Spleen (tissue), 11 donors: ENCODE data around the gene IBA57. TPM values are rescaled to one million over a fixed set of nuclear protein-coding genes. Genes with fewer than 3 reads are reported as not detected.

ENCODE experiments used
- DNase-seq: peaks from one replicate; pipeline ENCODE4 v3.0.0-alpha.2; 2020
- H3K27ac ChIP-seq, 8 donors: fragments of 200-600 bp; sonication (generic) in 7 of 8; 1 replicate in 4 of 8; 2 replicates in 4 of 8; pipeline versions ENCODE4 v1.5.0 to v1.8.0; 2016 to 2021; ENCODE audit warnings: inconsistent platforms in 4 of 8, mild to moderate bottlenecking in 4 of 8, moderate library complexity in 1 of 8
- H3K27me3 ChIP-seq, 7 donors: fragments of 200-600 bp; sonication (generic) in 6 of 7; replicated peaks in 1 of 7; 1 replicate in 4 of 7; 2 replicates in 3 of 7; pipeline versions ENCODE4 v1.5.0 to v1.8.0; 2016 to 2021; ENCODE audit warnings: inconsistent platforms in 3 of 7, mild to moderate bottlenecking in 1 of 7
- H3K36me3 ChIP-seq, 6 donors: fragments of 200-600 bp; sonication (generic) in 5 of 6; 1 replicate in 4 of 6; 2 replicates in 2 of 6; pipeline versions ENCODE4 v1.5.0 to v1.8.0; 2016 to 2021; ENCODE audit warnings: inconsistent platforms in 2 of 6
- H3K4me1 ChIP-seq, 6 donors: fragments of 200-600 bp; sonication (generic) in 5 of 6; 1 replicate in 3 of 6; 2 replicates in 3 of 6; pipeline versions ENCODE4 v1.5.0 to v1.8.0; 2016 to 2021; ENCODE audit warnings: inconsistent platforms in 3 of 6
- H3K4me3 ChIP-seq, 8 donors: fragments of 200-600 bp; sonication (generic) in 7 of 8; 1 replicate in 4 of 8; 2 replicates in 4 of 8; pipeline versions ENCODE4 v1.5.0 to v1.8.0; 2016 to 2021; ENCODE audit warnings: inconsistent platforms in 4 of 8, mild to moderate bottlenecking in 4 of 8, moderate library complexity in 2 of 8
- H3K9me3 ChIP-seq, 8 donors: fragments of 200-600 bp; sonication (generic) in 7 of 8; 1 replicate in 4 of 8; 2 replicates in 4 of 8; pipeline versions ENCODE4 v1.5.0 to v1.8.0; 2016 to 2021; ENCODE audit warnings: inconsistent platforms in 4 of 8
- POLR2A ChIP-seq, 3 donors: fragments of 450-650 bp; IDR thresholded peaks; one replicate each; pipeline ENCODE4 v1.5.1; 2017; ENCODE audit warnings: antibody characterized with exemption in 3 of 3, mild to moderate bottlenecking in 1 of 3
- POLR2AphosphoS5 ChIP-seq, 3 donors: sonication (generic); formaldehyde crosslinking; IDR thresholded peaks; one replicate each; pipeline ENCODE4 v1.5.1; 2017; ENCODE audit warnings: antibody characterized with exemption in 3 of 3
- WGBS, 5 donors: extraction: QIAGEN DNeasy Blood & Tissue Kit in 3 of 5; methylation state at CpG; one replicate each; pipeline versions ENCODE4 v1.1.5 to v1.1.7; 2013 to 2018; 5-methylcytosine and 5-hydroxymethylcytosine counted together
- intact Hi-C: fragments of 100-400 bp; cut with DNase I; formaldehyde crosslinking; loops from one replicate; pipeline ENCODE4 v1.15.0; 2023; ENCODE audit warnings: low total_unique reads
- polyA plus RNA-seq, 3 donors: library from polyadenylated mRNA; stranded (reverse); fragments of 200-250 nt; gene quantifications; one replicate each; pipeline ENCODE4 v1.2.1, GENCODE V29; 2013
- total RNA-seq, 7 donors: library from RNA; depleted of rRNA in 3 of 7; stranded (reverse); fragments of >200 nt in 3 of 7; fragmentation: NEBNext Ultra II Directional in 4 of 7; extraction: Animal tissue kit (Norgen Biotek cat#: 25700) in 4 of 7; gene quantifications; one replicate each; pipeline versions ENCODE4 v1.1.0 to v1.2.1, GENCODE V29; 2016 to 2021
- TF ChIP-seq, protein P1 (sequence below), 11 experiments: fragments of 200-600 bp in 7 of 11; fragments of 450-650 bp in 4 of 11; sonication (generic) in 4 of 11; IDR thresholded peaks in 8 of 11; conservative IDR thresholded peaks in 3 of 11; 1 replicate in 7 of 11; 2 replicates in 4 of 11; pipeline versions ENCODE4 v1.4.0 to v1.8.0; 2016 to 2021; ENCODE audit warnings: antibody characterized with exemption in 11 of 11, inconsistent platforms in 4 of 11, mild to moderate bottlenecking in 1 of 11
- donor health status: healthy with polysubstance abuse.
- donor health status: DM: no; HTN: no; CAD: no; lungs with moderate emphysema.
- donor health status: DM: no; HTN: no; CAD: no.
- donor health status: Bipolar disorder and iron deficiency.
- donor health status: healthy.
- donor health status: DM: no; HTN: no; CAD: no.
- donor health status: DM: yes; HTN: yes; CAD: no.

The IBA57 gene
- total and polyA plus RNA-seq, 10 donors = 0.59 to 14.7 (median 9.3) TPM

- TF ChIP-seq, protein P1, sequence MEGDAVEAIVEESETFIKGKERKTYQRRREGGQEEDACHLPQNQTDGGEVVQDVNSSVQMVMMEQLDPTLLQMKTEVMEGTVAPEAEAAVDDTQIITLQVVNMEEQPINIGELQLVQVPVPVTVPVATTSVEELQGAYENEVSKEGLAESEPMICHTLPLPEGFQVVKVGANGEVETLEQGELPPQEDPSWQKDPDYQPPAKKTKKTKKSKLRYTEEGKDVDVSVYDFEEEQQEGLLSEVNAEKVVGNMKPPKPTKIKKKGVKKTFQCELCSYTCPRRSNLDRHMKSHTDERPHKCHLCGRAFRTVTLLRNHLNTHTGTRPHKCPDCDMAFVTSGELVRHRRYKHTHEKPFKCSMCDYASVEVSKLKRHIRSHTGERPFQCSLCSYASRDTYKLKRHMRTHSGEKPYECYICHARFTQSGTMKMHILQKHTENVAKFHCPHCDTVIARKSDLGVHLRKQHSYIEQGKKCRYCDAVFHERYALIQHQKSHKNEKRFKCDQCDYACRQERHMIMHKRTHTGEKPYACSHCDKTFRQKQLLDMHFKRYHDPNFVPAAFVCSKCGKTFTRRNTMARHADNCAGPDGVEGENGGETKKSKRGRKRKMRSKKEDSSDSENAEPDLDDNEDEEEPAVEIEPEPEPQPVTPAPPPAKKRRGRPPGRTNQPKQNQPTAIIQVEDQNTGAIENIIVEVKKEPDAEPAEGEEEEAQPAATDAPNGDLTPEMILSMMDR (IDR thresholded peaks at IDR 0.05 in 8 of 11, conservative IDR thresholded peaks at IDR 0.05 in 3 of 11) = no peak
- TF ChIP-seq POLR2AphosphoS5 (IDR thresholded peaks at IDR 0.05) (no peak), POLR2A (IDR thresholded peaks at IDR 0.05) (no peak)
- Histone ChIP-seq H3K4me1 (no peaks in the 10 kb centered on the region), H3K27me3 (no peaks in the 10 kb centered on the region), H3K36me3 (no peaks in the 10 kb centered on the region), H3K9me3 (peaks cover 0 to 16% (median 9%) of the 10 kb centered on the region in 8 donors), H3K27ac (peak overlapping the region in 1 of 8 donors; percentile 0), H3K4me3 (no peak overlapping the region)
- WGBS, 5 donors = 43 to 49% (median 47%) methylated on average over 5 of the region's 5 CpGs
- no peak for DNase-seq
- intact Hi-C loops = loop anchor here (10.0 kb wide), 1 partner anchor 154 kb away; no protein-coding TSS in a partner anchor
Measured at GRCh38 chr1:228120857-228121489, 44.6 kb upstream of the IBA57 start.

- TF ChIP-seq POLR2A (IDR thresholded peaks at IDR 0.05) (no peak), POLR2AphosphoS5 (IDR thresholded peaks at IDR 0.05) (no peak)
- TF ChIP-seq, protein P1 (IDR thresholded peaks at IDR 0.05 in 8 of 11, conservative IDR thresholded peaks at IDR 0.05 in 3 of 11) = no peak
- no peak overlapping the region for H3K4me3 ChIP-seq
- intact Hi-C loops = loop anchor here (10.0 kb wide), 1 partner anchor 152 kb away; no protein-coding TSS in a partner anchor
- 64 to 85% (median 78%) methylated on average over 1 of the region's 1 CpG for WGBS, 5 donors
- DNase-seq = no peak
- H3K4me1 ChIP-seq = no peaks in the 10 kb centered on the region
- H3K27me3 ChIP-seq = no peaks in the 10 kb centered on the region
- peaks cover 0 to 8% (median 6%) of the 10 kb centered on the region in 8 donors for H3K9me3 ChIP-seq
- H3K36me3 ChIP-seq = no peaks in the 10 kb centered on the region
- no peak overlapping the region for H3K27ac ChIP-seq
Measured at GRCh38 chr1:228122921-228123441, 42.6 kb upstream of the IBA57 start.

DNA sequence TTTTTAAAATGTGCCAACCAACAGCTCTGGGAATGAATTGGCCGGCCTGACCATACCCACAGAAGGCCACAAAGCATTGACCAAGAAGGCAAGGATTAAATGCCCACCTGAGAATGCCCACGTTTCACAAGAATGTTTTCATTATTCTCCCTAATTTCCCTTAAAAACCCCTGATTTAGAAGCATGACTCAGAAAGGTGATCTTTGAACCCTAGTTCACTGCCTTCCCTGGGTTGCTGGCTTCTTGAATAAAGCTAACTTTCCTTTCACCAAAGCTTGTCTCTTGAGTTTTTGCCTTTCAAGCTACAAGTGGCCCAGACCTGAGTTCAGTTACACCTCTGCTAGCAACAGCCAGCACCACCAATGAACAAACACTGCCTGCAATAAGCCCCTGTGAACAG, 42.1 kb upstream of the IBA57 start:
- Histone ChIP-seq H3K9me3 (peaks cover 0 to 3% (median under 1%) of the 10 kb centered on the region in 8 donors), H3K4me1 (no peaks in the 10 kb centered on the region), H3K27ac (no peak overlapping the region), H3K4me3 (no peak overlapping the region), H3K27me3 (no peaks in the 10 kb centered on the region), H3K36me3 (no peaks in the 10 kb centered on the region)
- 72 to 83% (median 80%) methylated on average over 2 of the region's 2 CpGs for WGBS, 5 donors
- TF ChIP-seq, protein P1 (IDR thresholded peaks at IDR 0.05 in 8 of 11, conservative IDR thresholded peaks at IDR 0.05 in 3 of 11) = no peak
- no peak for TF ChIP-seq POLR2A (IDR thresholded peaks at IDR 0.05)
- intact Hi-C loops = loop anchor here (10.0 kb wide), 1 partner anchor 151 kb away; no protein-coding TSS in a partner anchor
- DNase-seq = no peak

DNA sequence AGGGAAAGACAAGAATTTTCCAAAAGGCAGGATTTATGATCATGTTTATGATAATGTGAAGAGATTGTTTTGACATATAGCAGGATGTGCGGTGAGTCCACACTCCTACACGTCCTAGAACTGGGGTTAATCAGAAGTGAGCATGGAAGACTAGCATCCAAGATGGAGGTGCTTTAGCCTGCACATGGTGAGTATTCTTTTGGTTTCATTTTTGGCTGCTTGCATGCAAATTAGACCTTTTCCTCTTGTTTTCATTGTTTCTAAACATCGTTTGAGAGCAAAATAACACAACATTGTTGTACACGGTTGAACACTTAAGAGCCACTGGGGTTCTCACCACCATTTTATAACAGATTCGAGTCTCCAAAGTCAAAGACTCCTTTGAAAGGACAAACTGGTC, 40.4 kb upstream of the IBA57 start:
- no peaks in the 10 kb centered on the region for H3K36me3 ChIP-seq
- 77 to 82% (median 80%) methylated on average over 5 of the region's 5 CpGs for WGBS, 5 donors
- DNase-seq = no peak
- H3K9me3 ChIP-seq = no peaks in the 10 kb centered on the region
- intact Hi-C loops = loop anchor here (10.0 kb wide), 1 partner anchor 150 kb away; no protein-coding TSS in a partner anchor
- no peak overlapping the region for H3K4me3 ChIP-seq
- peaks cover 0 to under 1% (median under 1%) of the 10 kb centered on the region in 6 donors for H3K4me1 ChIP-seq
- TF ChIP-seq POLR2AphosphoS5 (IDR thresholded peaks at IDR 0.05) (no peak), POLR2A (IDR thresholded peaks at IDR 0.05) (no peak)
- TF ChIP-seq, protein P1 (IDR thresholded peaks at IDR 0.05 in 8 of 11, conservative IDR thresholded peaks at IDR 0.05 in 3 of 11) = no peak
- no peak overlapping the region for H3K27ac ChIP-seq
- peaks cover 0 to 2% (median 0%) of the 10 kb centered on the region in 7 donors for H3K27me3 ChIP-seq
